ENCODE data around the gene SIAH3.

Gene SIAH3

DNA sequence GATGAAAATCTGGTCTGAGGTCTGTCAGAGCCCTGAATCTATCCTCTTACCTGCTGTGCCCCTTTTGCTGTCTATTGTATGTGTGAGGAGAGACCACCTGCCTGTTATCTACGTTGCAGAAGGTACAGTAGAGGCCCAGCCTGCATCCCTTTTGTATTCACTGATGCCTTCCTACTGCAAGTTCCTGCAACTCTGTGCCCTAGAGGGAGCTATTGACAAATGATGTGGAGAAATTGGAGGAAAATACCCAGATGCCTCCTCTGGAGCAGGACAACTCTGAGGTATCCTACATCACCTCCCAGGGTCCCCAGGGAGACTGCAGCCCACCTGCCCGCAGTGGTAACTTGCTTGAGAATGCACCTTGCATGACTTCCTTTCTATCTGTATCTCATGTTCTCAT is 33.7 kb downstream of the SIAH3 start:
- no peak for DNase-seq

DNA sequence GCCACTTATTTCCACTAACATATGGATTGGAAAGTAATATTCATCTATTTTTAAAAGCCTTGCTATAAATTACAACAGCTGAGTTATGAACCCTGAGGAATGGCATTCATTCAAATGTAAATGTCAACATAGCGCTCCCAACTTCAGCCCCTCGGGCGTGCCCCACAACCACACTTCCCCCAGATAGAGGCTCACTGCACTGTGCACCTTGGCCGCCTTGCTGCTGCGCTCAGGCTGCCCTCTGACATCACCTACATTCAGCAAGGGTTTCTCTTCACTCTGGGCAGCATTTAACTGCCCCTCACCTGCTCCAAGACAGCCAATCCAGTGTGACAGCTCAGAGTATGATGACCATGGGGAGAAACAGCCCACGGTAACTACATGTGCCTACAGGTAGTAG is 35.1 kb downstream of the SIAH3 start:
- no peak for DNase-seq

DNA sequence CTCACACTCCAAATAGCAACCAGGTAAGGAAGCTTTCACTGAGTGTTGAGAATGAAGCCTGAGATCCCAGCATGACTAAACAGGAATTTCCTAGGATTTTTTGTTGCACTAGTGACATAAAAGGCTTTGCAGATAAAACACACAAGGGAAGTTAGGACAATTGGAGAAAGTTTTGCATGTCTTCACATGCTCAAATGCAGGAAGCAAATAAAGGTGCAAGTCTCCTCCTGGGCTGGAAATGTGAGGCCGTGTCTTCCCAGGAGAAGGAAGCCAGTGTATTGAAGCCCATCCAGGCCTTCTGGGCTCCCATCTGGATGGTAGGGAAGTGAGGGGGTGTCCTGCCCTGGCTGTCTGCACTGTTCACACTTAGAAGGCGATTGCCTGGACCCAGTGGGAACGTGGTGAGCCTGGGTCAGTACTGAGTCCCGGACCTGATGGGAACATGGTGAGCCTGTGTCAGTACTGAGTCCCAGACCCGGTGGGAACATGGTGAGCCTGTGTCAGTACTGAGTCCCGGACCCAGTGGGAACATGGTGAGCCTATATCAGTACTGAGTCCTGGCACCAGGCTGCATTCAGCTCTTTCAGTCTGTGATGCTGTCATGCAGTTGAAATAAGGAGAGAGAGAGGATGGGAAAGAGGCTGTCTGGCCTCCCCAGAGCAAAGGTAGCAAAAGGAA is 38.7 kb downstream of the SIAH3 start:
- no peak for DNase-seq

GRCh38 chr13:45811891-45812694 is 39.5 kb downstream of the SIAH3 start:
- DNase-seq = no peak

DNA sequence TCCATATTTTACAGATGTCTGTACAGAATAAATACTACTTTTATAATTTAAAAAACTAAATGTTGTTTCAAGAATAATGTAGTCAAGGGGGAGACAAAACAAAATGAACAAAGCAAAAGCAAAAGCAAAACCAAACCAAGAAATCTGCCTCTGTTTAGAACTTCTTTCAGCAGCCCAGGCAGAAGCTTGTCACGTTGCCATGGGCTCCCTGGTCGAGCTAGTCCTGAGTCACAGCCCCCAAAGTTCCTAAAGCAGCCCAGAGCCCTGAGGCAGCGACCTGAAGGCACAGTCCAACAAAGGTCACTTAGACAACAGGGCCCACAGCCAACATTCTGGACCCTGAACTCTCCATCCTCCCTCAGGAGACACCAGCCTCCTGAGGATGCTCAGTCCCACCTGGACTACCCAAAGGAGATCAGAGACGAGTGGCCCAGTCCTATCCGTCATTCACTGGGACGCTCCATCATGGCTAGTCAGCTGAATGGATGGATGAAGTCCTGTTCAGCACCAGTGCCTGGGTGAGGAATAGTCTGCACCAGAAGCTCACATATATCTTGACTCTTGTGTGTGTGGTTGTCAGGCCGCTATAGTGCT is 41.7 kb downstream of the SIAH3 start:
- DNase-seq = no peak

GRCh38 chr13:45808925-45809324 is 42.6 kb downstream of the SIAH3 start:
- DNase-seq = no peak

DNA sequence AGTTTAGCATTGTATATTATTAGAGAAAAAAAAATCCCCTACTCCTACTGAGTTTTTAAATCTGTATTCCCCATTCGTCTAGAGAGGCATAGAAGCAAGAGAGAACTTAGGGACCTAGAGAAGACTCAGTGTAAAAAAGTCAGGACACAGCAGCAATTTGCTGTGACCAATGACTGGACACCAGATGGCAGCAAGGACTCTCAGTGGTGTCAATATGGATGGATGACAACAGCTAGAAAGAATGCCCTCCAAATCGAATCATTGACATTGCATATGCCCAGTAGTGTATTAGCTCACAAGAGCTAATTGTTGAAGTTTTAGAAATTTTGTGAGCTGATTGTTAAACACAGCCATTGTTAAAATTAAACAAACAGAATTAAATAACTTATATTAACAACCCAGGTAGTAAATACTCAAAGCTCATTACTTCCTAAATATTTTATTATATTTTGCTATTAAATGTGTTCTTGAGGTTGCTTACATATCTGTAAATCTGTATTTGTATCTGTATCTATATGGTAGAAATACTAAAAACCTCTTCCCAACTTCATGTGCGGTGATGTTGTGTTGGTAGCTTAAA is 43.9 kb downstream of the SIAH3 start:
- DNase-seq = no peak

DNA sequence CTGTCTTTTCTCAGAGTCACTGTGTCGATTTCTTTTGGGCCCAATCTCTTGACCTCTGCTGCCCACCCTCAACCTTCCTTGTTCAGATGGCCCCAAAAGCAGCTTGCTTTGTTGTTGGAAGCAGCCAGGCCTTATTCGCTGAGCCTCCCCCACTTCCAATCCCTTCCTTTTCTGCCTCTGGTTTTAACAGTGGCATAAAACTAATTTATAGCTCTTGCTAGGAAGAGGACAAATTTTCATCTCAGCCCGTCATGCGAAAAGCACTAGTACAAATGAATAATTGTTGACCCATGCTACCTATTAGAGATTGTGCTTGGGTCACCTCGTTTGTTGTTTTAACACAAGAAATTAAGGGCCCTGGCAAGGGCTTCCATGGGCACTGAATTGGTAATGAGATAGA is 51.1 kb downstream of the SIAH3 start:
- no peak for DNase-seq

DNA sequence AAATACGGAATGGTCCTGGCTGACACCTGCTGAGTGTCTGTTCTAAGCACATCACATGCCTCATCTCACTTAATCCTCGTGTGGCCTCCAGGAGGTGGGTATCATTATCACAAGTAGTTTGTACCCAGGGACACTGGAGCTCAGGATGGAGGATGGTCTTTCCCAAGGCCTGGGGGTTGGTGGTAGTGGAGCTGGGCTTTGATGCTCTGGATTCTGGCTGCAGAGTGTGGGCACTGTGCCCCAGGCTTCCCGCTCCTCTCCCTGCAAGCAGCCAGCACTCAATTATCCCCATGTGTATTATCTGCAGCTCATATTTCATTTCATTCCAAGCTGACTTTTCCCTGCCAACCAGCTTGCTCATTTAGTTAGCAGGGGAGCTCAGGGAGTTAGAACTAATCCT is 52.1 kb downstream of the SIAH3 start:
- no peak for DNase-seq

- no peak for DNase-seq
Measured at GRCh38 chr13:45798851-45799250, 52.7 kb downstream of the SIAH3 start.

DNA sequence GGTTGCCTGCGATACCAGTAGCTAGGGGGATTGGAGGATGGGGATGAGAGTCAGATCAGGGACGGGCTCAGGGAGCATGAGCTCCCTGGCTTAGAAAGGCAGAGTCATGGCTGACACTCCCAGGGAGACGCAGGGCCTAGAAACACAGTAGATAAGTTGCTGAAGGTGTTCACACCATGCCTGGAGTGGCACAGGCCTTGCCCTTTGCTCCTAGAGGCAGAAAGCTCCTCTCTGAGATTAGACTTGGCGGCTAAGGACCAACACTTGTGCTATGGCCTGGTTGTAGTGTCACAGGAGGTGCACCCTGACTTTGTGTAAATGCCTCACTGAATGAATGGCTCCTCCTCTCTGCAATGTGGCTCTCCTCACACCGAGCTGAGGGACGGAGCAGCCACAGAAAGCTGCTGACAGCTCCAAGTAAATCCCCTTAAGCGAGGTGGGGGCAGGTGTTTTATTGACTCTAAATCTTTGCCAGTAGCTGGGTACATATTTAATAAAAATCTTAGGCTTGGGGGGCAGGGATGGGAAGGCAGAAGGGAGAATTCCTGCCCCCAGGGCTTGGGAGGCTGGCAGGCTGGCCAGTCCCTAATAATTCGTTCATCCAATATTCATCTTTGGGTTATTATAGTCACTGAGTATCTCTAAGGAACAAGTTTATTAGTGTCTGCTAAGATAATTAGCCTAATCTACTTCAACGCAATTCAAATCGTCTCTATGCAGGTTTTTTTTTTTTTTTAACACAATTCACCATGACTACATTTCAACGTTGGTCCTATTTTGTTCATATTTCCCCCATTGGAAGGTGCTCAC is 54.9 kb downstream of the SIAH3 start:
- no peak for DNase-seq

DNA sequence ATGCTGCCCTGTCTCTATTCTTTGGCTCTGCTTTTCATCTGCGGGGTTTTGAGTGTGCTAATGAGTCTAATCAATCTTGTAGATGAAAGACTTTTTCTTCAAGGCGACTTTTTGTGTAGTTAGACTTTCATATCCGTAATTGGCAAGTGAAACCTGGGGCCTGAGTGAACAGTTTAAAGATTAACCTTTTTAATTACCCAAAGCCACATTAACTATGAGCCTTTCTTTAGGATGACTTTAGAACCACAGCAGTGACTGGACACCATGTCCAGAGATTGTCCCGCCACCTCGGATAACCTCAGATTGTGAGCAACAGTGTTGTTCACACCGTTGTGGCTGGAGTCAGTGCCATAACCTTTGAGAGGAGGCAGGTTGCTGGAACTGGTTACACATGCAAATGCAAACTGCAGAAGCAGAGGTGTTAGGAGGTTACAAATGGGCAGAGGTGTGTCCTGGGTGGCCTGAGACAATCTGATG is 58.7 kb downstream of the SIAH3 start:
- DNase-seq = no peak

GRCh38 chr13:45788011-45788410 is 63.5 kb downstream of the SIAH3 start:
- no peak for DNase-seq

DNA sequence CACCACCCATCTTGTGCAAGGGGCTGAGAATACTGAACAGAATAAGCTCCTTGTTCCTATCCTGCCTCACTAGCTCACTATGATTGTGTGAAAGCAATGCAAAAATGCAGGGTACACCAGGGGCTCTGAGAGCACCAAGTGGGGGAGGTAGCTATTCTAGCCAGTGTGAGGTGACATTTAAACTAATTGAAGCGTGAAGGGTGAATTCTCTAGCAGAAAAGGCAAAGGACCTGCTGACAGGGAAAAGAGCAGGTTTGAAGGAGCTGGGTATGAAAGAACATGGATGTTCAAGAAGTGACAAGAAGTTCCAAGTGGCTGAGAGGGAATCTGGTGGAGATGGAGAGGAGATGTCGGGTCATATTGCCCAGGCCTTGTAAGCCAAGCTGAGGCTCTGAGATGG is 64.2 kb downstream of the SIAH3 start:
- no peak for DNase-seq

DNA sequence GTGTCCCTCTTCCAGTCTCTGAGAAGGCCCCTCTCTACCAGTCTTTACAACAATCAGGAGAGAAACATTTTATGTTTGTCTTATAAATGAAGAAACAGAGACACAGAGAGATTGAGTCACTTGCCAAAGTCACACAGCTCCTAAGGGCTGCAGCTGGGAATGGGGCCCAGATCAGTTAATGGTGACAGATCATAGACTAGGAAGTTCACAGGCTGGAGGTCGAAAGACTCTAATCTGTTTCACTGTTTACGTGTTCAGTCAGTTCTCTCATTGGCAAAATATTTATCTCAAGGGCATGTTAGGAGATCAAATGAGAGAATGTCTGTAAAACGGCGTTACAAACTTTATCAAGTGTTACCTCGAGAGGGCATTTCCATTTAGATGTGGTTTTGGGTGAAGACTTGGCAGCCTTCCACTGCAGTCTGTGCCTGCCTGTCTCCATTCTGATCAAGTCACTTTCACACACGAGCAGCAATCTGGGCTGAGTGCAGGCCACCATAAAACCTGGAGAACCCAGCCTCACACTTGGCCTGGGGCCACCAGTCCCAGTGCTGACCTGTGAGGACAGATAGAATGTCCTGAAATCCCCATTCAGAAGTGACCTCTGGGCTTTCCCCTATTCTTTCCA is 65.1 kb downstream of the SIAH3 start:
- no peak for DNase-seq

GRCh38 chr13:45784755-45785675 is 66.5 kb downstream of the SIAH3 start:
- DNase-seq = no peak

DNA sequence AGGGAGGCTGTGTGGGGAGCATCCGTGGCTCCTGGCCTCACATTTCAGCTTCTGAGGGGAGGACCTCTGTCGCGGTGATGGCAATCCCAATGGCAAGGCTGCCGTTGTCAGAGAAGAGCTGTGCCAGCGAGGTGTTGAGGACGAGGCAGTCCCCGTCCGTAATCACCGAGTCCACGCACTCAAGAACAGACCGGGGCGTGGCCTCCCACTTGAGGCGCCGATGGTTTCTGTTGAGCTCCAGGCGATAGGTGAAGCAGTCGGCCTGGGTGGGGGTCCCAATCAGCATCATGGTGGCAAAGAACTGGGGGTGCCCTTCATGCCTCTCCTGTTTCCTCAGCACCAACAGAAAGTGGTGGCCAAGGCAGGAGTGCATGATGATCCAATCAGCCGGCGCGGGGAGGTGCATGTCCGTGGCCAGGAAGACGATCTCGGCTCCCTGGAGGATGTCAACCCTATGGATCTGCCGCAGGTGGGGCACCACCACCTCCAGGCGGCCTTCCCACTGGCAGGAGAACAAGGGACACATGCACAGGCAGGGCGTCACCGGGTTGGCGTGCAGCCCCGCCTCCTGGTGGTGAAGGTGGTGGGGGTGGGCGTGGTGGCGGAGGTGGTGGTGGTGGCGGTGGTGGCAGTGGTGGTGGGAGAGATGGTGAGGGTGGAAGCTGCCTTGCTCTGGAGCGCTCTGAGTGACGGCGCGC is 68.1 kb downstream of the SIAH3 start:
- DNase-seq = no peak

DNA sequence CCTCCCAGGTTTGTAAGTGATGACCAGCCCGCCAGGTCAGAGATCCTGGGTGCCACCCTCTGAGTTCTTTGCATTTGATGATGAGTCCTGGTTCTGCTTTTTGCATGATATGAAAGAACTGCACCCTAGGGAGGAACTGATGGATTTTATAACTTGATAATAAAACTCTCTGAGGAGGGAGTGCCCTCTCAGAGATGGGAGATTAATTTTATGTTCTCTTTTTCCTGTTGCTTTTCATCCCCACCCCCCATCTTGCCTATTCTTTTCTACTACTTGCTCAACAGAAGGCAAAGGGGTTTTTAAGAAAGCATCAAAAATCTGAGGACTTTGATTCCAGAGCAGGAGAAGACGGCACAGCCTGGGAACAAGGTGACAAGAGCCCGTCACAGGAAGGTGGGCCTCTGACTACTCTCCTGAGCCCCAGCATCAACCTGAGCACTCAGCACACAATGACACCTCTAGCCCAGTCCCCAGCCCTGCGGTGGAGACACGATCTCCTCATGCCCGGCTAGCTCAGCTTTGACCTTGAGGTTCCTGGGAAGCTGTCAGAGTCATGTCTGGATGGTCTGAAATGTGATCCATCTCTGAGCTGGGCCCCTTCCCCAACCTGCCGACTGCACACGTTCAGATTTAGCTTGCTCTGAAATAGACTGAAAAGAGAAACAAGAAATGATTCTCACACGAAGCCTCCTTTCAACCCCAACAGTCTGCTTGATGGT is 69.1 kb downstream of the SIAH3 start:
- DNase-seq = no peak

DNA sequence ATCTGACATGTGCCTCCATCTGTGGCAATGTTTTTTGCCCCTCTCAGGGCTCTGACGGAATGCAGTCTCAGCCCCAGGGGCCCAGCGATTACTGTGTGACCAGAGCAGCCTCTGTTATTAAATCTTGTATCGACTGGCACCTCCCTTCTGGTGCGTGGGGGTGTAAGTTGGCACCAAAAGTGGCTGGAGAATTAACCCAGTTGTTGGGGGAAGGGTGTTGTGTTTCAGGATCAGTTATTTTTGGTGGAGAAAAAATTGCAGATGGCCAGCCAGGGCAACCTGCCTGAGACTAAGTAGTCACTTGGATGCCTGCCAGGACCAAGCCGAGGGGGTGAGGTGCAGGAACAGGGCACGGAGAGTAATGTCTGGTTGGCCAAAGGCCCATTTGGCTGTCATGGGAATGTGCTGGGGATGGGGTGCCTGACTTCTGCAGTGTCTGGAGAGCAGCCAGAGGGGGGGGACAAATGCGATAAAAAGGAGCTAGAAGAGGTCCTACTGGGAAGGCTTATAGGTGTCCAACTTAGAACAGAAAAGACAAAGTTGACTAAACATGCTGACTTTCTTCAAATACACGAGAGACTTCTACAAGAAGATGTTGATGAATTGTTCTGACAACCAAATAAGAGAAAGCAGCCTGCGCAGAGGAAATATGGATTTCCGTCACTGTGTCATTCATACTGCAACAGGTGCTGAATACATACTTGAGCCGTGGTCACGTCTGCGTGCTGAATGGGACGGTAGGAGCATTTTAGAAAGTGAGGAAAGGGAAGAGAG is 69.8 kb downstream of the SIAH3 start:
- DNase-seq = no peak
